ENCODE measurements around the gene CUX1.

Gene CUX1

DNA sequence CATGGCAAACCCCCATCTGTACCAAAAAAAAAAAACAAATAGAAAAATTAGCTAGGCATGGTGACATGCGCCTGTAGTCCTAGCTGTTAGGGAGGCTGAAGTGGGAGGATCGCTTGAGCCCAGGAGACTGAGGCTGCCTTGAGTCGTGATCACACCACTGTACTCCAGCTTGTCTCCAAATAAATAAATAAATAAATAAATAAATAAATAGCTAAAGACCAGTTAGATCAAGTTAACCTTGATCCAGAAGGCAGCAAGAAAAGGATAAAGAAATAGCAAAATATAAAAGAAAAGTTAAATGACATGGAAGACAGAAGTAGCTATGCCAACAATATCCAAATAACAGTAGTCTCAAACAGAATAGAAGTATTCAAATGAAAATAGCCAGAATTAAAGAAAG is 337.0 kb downstream of the CUX1 start (continued):
- TF ChIP-seq, protein P1, sequence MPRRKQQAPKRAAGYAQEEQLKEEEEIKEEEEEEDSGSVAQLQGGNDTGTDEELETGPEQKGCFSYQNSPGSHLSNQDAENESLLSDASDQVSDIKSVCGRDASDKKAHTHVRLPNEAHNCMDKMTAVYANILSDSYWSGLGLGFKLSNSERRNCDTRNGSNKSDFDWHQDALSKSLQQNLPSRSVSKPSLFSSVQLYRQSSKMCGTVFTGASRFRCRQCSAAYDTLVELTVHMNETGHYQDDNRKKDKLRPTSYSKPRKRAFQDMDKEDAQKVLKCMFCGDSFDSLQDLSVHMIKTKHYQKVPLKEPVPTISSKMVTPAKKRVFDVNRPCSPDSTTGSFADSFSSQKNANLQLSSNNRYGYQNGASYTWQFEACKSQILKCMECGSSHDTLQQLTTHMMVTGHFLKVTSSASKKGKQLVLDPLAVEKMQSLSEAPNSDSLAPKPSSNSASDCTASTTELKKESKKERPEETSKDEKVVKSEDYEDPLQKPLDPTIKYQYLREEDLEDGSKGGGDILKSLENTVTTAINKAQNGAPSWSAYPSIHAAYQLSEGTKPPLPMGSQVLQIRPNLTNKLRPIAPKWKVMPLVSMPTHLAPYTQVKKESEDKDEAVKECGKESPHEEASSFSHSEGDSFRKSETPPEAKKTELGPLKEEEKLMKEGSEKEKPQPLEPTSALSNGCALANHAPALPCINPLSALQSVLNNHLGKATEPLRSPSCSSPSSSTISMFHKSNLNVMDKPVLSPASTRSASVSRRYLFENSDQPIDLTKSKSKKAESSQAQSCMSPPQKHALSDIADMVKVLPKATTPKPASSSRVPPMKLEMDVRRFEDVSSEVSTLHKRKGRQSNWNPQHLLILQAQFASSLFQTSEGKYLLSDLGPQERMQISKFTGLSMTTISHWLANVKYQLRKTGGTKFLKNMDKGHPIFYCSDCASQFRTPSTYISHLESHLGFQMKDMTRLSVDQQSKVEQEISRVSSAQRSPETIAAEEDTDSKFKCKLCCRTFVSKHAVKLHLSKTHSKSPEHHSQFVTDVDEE (CRISPR knock-in tag; IDR thresholded peaks at IDR 0.05) = no peak
- TF ChIP-seq SNAI2 (CRISPR knock-in tag; IDR thresholded peaks at IDR 0.05) (no peak), ZNF70 (CRISPR knock-in tag; IDR thresholded peaks at IDR 0.05) (no peak)

DNA sequence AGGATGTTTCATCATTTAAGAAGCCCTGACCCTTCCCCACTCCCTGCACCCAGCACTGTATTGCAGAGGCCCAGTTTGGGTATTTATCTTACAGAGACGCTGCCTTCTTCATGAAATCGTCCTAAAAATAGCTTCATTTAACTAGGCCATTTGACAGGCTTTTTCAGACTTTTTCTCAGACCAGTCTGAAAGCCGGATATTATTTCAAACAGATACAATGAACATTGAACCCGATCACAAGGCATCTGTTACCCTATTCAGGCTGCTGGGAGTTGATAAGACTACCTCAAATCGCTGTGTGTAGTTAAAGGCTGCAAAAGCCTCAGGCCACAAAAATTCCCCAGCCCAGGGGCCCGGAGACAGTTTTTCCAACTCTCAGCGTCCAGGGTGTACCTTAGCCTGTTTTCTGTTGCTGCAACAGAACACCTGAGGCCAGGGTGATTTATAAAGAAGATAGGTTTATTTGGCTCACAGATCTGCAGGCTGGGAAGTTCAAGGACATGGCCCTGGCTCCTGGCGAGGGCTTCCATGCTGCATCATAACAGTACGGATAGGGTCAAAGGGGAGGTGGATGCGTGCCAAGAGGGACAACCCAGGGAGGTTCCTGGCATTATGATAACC is 338.5 kb downstream of the CUX1 start:
- no peak for ATAC-seq
- TF ChIP-seq OSR1 (CRISPR knock-in tag; IDR thresholded peaks at IDR 0.05) = no peak
- TF ChIP-seq ZFP3 (CRISPR knock-in tag; IDR thresholded peaks at IDR 0.05) = no peak
- TF ChIP-seq ZFP30 (CRISPR knock-in tag; IDR thresholded peaks at IDR 0.05) = no peak
- TF ChIP-seq, protein P2, sequence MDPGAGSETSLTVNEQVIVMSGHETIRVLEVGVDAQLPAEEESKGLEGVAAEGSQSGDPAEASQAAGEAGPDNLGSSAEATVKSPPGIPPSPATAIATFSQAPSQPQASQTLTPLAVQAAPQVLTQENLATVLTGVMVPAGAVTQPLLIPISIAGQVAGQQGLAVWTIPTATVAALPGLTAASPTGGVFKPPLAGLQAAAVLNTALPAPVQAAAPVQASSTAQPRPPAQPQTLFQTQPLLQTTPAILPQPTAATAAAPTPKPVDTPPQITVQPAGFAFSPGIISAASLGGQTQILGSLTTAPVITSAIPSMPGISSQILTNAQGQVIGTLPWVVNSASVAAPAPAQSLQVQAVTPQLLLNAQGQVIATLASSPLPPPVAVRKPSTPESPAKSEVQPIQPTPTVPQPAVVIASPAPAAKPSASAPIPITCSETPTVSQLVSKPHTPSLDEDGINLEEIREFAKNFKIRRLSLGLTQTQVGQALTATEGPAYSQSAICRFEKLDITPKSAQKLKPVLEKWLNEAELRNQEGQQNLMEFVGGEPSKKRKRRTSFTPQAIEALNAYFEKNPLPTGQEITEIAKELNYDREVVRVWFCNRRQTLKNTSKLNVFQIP (CRISPR knock-in tag; IDR thresholded peaks at IDR 0.05; ENCODE audit: borderline replicate concordance, low read depth) = no peak

DNA sequence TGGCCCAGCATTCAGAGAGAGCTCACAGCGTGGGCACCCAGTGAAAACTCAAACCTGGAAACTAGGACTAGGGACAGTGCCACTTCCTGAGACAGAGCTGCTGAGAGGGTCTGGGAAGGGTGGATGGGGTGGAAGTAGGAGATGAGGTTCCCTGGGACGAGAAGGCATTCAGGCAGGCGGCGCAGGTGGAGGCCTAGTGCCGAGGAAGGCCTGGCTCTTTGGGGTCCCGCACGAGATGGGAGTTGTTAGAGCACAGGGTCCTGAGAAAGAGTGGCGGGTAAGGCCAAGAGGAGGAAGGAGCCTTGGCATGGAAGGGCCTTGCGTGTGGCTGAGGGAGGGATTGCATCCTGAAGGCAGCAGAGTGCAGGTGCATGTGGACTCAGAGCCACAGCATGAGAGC is 339.4 kb downstream of the CUX1 start:
- TF ChIP-seq ZNF565 (CRISPR knock-in tag; conservative IDR thresholded peaks at IDR 0.05; ENCODE audit: low read depth) (no peak), ARNTL (CRISPR knock-in tag; IDR thresholded peaks at IDR 0.05; ENCODE audit: borderline replicate concordance, low read depth) (no peak), PPARA (CRISPR knock-in tag; IDR thresholded peaks at IDR 0.05; ENCODE audit: borderline replicate concordance) (no peak), ZNF70 (CRISPR knock-in tag; IDR thresholded peaks at IDR 0.05) (no peak), ESRRG (CRISPR knock-in tag; IDR thresholded peaks at IDR 0.05) (no peak), ZFP30 (CRISPR knock-in tag; IDR thresholded peaks at IDR 0.05) (no peak), OSR1 (CRISPR knock-in tag; IDR thresholded peaks at IDR 0.05) (no peak), GLIS3 (CRISPR knock-in tag; IDR thresholded peaks at IDR 0.05) (no peak), ZC3H10 (CRISPR knock-in tag; IDR thresholded peaks at IDR 0.05) (no peak), CSDC2 (CRISPR knock-in tag; IDR thresholded peaks at IDR 0.05) (no peak)
- TF ChIP-seq, protein P3, sequence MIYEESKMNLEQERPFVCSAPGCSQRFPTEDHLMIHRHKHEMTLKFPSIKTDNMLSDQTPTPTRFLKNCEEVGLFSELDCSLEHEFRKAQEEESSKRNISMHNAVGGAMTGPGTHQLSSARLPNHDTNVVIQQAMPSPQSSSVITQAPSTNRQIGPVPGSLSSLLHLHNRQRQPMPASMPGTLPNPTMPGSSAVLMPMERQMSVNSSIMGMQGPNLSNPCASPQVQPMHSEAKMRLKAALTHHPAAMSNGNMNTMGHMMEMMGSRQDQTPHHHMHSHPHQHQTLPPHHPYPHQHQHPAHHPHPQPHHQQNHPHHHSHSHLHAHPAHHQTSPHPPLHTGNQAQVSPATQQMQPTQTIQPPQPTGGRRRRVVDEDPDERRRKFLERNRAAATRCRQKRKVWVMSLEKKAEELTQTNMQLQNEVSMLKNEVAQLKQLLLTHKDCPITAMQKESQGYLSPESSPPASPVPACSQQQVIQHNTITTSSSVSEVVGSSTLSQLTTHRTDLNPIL (CRISPR knock-in tag; IDR thresholded peaks at IDR 0.05; ENCODE audit: low read depth) = no peak
- TF ChIP-seq, protein P4, sequence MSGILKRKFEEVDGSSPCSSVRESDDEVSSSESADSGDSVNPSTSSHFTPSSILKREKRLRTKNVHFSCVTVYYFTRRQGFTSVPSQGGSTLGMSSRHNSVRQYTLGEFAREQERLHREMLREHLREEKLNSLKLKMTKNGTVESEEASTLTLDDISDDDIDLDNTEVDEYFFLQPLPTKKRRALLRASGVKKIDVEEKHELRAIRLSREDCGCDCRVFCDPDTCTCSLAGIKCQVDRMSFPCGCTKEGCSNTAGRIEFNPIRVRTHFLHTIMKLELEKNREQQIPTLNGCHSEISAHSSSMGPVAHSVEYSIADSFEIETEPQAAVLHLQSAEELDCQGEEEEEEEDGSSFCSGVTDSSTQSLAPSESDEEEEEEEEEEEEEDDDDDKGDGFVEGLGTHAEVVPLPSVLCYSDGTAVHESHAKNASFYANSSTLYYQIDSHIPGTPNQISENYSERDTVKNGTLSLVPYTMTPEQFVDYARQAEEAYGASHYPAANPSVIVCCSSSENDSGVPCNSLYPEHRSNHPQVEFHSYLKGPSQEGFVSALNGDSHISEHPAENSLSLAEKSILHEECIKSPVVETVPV (CRISPR knock-in tag; IDR thresholded peaks at IDR 0.05) = no peak
- no peak for ATAC-seq

DNA sequence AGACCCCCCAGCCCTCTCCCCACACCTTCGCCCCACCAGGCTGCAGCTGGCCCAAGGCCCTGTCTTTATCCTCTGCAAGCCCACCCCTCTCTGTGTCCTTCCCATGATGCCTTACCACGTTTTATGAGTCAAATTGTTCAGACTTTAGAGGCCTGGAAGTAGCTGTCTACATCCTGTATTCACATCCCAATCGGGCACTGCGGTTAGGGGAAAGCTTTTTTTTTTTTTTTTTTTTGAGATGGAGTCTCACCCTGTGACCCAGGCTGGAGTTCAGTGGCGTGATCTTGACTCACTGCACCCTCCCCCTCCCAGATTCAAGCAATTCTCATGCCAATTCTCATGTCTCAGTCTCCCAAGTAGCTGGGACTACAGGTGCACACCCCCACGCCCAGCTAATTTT is 347.7 kb downstream of the CUX1 start:
- ATAC-seq = no peak
- TF ChIP-seq TOX (CRISPR knock-in tag; IDR thresholded peaks at IDR 0.05; ENCODE audit: borderline replicate concordance) (no peak), ZC3H10 (CRISPR knock-in tag; IDR thresholded peaks at IDR 0.05) (no peak), RARB (CRISPR knock-in tag; IDR thresholded peaks at IDR 0.05) (no peak), ESRRG (CRISPR knock-in tag; IDR thresholded peaks at IDR 0.05) (no peak), ZFP30 (CRISPR knock-in tag; IDR thresholded peaks at IDR 0.05) (no peak), SNAI2 (CRISPR knock-in tag; IDR thresholded peaks at IDR 0.05) (no peak), PPARA (CRISPR knock-in tag; IDR thresholded peaks at IDR 0.05; ENCODE audit: borderline replicate concordance) (no peak), GLIS3 (CRISPR knock-in tag; IDR thresholded peaks at IDR 0.05) (no peak), OSR1 (CRISPR knock-in tag; IDR thresholded peaks at IDR 0.05) (no peak), CSDC2 (CRISPR knock-in tag; IDR thresholded peaks at IDR 0.05) (no peak), ARNTL (CRISPR knock-in tag; IDR thresholded peaks at IDR 0.05; ENCODE audit: borderline replicate concordance, low read depth) (no peak), TCF4 (CRISPR knock-in tag; IDR thresholded peaks at IDR 0.05; ENCODE audit: borderline replicate concordance) (no peak), ISL1 (CRISPR knock-in tag; IDR thresholded peaks at IDR 0.05) (no peak), BACH2 (CRISPR knock-in tag; IDR thresholded peaks at IDR 0.05; ENCODE audit: borderline replicate concordance) (no peak)
- TF ChIP-seq, protein P4 (CRISPR knock-in tag; IDR thresholded peaks at IDR 0.05) = no peak
- TF ChIP-seq, protein P3 (CRISPR knock-in tag; IDR thresholded peaks at IDR 0.05; ENCODE audit: low read depth) = no peak
- TF ChIP-seq, protein P5, sequence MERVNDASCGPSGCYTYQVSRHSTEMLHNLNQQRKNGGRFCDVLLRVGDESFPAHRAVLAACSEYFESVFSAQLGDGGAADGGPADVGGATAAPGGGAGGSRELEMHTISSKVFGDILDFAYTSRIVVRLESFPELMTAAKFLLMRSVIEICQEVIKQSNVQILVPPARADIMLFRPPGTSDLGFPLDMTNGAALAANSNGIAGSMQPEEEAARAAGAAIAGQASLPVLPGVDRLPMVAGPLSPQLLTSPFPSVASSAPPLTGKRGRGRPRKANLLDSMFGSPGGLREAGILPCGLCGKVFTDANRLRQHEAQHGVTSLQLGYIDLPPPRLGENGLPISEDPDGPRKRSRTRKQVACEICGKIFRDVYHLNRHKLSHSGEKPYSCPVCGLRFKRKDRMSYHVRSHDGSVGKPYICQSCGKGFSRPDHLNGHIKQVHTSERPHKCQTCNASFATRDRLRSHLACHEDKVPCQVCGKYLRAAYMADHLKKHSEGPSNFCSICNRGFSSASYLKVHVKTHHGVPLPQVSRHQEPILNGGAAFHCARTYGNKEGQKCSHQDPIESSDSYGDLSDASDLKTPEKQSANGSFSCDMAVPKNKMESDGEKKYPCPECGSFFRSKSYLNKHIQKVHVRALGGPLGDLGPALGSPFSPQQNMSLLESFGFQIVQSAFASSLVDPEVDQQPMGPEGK (CRISPR knock-in tag; IDR thresholded peaks at IDR 0.05; ENCODE audit: borderline replicate concordance) = no peak

All from SK-N-SH treated with all-trans-retinoic acid at 6 μM for 48 hours (cell line).